Measurements from ENCODE around the gene PRDM15.

The PRDM15 gene

DNA sequence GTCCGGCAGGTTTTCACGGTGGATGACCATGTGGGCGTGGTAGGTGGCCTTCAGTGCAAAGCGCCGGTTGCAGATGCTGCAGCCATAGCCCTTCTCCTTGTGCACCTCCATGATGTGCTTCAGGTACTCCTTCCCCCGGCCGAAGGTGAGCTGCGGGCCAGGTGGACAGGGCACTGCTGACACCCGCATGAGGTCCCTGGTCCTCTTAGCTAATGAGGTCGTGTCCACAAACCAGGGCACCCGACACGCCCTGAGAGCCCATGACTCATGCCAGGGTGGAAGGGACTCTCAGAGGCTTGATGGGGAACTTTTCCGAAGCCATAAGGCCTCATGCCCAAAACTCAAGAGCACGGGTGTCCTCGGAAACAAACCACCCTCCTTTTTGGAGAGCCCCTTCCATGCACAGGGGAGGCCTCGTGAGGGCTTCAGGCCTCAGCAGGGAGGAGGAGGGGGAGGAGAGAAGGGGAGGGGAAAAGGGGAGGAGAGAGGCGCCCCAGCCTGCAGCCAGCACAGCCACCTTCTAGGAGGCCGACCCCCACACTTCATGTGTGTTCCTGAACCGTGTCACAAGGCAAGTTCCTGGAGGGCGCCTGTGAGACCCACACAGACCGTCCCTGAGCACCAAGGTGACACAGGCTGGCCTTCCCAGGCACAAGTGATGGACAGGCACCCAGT lies 57.9 kb downstream of the PRDM15 start:
- DNase-seq, result no peak

DNA sequence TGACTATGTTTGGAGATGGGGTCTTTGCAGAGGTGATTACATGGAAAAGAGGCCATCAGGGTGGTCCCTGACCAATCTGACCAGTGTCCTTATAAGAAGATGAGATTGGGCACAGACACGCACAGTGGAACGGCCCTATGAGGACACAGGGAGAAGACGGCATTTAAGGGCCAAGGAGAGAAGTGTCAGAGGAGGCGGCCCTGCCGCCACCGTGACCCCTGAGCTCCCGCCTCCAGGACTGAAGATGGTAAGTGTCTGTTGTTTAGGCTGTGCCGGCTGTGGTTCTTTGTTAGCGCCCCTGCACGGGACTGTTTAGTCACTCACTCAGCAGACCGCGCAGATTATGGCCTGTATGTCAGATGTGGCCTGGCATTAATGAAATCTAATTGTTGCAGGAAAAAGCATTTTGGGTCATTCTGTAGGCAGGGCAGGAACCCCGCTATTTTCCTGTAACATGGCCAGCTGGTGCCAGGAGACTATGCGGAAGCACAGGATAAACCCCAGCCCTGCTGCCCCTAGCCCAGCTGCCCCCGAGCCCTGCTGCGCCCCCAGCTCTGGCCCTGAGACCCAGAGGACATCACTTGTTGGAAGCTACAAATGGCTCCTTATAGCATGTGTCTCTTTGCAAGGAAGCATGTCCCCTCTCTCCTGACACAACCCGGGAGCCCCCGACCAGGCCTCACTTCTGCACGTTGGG lies 58.6 kb downstream of the PRDM15 start:
- no peak for DNase-seq

DNA sequence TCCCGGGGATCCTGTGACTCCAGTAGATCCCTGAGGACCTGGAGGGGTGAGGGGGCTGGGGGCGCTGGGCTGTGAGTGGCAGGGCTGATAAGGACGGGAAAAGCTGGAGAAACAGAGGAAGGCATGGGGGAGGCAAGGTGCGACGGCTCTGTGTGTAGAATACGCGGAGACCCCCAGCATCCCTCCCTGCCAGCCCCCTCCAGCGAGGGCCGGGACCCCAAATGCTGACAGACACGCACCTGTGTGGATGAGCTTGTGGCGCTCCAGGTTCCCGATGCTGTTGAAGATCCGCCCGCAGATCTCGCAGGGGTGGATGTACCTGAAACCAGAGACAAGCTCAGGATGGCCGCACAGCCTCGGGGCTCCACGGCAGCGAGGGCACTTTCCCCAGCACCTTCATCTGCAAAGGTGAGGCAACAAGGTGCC lies 59.3 kb downstream of the PRDM15 start:
- DNase-seq, result no peak

DNA sequence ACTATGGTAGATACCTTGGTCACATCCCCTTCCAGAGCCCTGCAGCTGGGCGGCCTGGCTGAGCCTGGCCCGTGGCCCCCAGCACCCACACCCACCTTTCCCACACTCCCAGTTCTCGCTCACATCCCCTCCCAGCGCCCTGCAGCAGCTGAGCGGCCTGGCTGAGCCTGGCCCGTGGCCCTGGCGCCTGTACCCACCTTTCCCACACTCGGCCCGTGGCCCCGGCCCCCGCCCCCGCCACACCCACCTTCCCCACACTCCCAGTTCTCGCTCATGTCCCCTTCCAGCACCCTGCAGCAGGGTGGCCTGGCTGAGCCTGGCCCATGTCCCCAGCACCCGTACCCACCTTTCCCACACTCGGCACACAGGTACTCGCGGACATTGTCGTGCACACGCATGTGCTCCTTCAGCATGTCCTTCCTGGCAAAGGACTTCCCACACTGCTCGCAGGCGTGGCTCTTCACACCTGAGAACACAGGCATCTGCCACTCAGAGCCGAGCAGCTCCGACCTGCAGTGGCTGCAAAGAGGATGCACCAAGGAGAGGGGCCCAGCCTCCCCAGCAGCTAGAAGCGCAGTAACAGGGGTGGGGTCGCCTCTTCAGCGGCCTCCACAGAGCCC lies 59.8 kb downstream of the PRDM15 start:
- no peak for DNase-seq

DNA sequence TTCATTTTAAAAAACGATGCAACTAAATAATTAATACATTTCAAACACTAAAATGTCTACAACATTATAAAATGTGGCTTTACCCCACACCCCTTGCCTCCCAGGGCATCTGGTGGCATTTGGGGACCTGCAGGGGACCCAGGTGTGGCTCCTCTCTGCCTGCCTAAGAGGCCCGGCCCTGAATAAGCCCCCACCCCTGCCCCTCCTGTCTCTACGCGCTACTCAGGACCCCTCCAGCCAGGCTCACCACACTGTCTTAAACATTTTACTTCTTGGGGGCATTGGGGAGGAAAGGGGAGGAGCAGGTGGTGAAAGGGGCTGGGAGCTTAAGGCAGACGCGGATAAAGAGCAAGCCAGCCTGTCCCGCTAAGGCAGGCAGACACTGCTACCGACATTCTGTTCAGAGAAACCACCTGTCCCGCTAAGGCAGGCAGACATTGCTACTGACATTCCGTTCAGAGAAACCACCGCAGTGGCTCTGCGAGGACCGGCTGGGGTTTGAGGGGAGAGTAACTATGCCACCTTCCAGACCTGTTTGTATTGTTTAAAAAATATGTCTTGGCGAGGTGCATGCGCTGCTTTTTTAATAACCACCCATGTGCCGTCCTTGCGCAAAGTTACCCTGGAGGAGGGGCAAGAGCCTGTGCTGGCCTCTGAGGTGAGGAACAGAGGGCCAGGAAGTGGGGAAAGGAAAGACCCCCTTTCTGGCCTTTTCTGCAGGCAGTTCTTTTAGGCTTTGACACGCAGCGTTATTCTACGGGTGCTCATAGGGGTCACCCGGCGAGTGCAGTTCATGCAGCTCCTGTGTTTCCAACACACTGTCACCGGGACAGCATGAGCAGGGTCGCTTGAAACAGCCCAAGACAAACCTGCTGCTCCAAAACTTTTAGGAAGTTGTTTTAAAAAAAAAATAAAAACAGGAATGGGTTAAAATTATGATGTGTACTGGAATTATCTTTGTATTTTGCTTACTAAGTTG lies 61.0 kb downstream of the PRDM15 start:
- no peak for DNase-seq

DNA sequence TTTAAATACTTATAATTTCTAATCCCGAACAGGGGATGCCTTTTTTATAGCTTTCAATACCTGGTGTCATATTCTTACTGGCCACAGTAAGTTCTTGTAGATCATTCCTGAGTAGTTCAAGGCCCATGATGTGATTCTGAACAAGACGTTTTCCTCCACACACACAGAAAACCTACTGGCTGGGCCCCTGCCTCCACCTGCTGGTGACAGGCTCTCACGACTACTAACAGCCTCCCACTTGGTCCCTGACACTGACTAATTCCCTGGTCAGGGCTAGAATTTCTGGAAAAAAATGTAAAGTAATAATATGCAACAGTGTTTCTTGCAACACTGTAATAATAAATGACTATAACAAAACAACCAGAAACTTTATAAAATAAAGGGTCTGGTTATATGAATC lies 61.9 kb downstream of the PRDM15 start:
- peak; percentile 12 for DNase-seq

DNA sequence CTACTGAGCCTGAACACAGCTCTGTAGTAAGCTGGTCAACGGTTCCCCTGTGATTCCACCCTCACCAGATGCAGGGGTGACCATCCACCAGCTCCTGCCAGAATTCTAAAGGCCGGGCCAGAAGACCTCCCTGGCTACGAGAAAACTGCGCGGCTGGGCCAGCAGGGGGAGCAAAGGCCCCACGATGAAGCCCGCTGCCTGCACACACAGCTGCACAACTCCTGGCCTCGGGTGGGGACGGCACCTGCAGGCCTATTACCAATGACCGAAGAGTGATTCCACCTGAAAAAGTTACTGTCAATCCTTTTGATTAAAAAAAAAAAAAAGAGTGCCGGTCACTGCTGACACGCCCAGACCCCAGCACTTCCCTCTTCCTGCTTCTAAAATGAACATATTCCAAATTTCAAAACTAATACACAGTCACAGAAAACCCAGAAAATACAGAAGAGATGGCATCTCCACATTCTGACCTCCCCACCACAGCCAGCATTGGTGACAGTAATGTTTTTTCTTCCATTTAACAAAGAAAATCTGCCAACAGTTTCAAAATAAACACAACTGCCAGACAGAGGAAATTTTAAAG lies 62.5 kb downstream of the PRDM15 start:
- peak; percentile 63 for DNase-seq

DNA sequence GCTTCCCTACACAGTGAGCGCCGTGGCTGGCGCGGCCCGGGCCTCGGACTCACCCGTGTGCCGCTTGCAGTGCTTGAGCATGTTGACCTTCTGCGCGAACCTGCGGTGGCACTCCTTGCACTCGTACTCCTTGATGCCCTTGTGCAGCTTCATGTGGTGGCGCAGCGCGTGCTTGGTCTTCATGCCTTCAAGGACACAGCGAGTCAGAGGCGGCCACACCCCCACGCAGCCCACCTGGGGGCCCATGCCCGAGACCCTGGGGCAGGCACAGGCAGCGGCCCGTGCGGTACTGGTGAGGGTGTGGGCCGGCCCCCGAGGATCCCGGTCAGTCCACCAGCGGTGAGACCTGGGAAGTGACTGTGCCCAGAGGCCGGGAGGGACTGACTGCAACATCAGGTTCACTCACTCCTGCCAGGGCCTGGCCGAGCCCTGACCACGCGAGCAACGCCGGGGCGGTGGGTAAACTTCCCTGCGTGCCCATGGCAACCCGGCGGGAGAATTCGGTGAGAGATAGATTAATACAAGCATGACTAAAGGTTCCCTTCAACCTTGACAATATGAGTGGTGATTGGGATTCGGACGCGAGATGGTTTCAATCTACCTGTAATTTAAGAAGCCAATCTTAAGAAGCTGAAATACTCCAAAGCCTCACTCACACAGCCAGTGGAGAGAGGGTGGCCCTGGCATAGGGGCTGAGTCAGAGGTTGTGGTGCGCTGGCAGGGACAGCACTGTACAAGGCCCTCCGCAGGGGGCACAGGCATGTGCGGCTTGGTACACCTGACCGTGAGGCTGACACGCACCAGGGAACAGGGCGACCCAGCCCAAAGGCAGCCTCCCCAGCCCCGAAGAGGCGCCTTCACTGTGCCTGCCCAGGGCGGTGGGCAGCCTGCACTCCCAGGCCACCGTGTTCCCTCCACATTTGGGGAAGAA lies 63.2 kb downstream of the PRDM15 start:
- DNase-seq, result no peak

DNA sequence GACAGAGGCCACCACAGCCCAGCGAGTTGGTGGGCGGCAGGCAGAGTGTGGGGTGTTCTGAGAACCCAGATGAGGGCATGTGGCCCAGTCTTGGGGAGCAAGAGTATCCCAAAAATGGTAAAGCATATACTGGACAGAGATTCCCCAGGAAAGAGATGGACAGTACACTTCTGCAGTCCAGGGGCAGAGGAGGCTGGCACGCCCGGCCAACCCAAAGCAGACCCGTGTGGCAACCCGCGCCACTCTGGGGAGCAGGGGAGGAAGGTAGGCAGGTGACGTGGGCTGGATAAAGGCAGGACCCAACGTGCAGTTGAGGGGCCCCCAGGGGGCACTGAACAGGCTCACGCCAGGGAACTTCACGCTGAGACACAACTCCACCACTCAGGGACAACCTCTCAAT lies 65.9 kb downstream of the PRDM15 start:
- no peak for DNase-seq

DNA sequence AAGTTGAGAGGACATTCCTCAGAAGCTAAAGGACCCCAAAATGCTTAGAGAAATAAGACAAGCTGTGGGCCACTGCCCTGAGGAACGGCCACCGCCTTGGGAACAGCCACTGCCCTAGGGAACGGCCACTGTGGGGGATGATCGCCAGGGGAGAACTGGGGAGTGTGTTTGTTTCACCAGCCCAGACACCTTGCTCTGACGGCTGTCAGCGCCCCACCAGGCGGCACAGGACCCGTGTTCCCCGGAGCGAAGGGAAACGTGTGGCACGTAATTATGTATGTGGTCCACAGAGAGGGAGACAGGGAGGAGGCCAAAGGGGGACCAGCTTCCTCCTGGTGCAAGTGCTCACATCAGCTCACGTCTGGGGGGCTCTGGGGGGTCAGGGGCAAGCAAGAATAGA lies 66.5 kb downstream of the PRDM15 start:
- DNase-seq, result no peak

DNA sequence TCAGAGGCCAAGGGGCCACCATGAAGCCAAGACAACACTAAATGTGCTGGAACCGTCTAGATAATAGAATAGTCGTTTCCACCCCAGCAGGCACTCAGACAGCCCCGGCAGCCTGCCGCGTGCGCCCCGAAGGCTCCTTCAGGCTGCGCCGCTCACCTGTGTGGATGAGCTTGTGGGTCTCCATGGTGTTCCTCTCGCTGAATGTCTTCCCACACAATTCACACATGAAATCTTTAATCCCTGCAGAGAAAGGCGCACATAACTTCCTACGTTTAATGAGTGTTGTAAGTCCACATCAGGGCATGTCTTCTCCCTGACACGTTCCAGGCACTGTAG lies 68.6 kb downstream of the PRDM15 start:
- no peak for DNase-seq

DNA sequence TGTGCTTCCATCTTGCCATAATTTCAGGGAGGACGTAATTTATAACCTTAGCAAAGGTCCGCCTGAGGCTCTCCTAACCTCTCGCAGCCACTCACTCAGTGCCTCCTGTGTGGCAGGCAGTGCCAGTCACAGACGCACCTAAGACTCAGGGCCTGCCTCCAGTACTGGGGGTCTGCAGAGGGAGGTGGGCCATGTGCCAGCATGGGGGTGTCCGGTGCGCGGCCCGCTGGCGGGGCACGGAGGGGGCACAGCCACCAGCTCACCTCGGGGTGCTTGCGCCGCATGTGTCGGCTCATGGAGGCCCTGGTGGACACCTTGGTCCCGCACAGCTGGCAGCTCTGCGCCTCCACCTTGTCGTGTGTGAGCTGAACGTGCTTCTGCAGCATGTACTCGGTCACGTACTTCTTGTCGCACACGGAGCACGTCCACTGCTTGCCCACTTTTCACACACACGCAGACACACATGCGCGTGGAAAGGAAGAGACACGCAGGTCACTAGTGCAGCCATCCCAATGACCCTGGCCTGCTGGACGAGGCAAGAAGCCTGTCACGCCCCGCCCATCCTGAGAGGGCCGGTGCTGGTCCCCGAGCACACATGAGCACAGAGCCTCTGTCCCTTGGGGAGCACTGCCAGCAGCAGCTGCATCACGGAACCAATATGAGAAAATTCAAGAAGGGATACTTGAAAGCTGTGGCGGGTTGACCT lies 69.1 kb downstream of the PRDM15 start:
- DNase-seq, result no peak

DNA sequence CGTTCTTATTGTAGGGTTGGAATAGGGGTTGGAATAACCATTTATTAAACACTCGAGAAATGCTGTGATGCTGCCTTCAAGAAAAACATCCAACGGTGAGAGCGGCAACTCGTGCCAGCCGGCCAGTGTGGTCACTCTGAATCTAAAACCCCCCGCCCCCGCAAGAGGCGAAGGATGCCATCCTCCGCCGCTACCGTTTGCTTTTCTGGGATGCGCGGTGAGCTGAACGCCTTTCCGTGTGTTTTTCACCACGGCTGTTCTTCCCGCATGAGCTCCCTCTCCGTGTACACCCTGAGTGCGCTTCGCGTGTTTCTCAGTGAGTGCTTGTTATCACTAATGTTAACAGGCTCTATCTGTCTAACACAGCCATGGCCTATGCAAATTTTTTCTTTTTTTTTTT lies 70.3 kb downstream of the PRDM15 start:
- DNase-seq, result no peak

DNA sequence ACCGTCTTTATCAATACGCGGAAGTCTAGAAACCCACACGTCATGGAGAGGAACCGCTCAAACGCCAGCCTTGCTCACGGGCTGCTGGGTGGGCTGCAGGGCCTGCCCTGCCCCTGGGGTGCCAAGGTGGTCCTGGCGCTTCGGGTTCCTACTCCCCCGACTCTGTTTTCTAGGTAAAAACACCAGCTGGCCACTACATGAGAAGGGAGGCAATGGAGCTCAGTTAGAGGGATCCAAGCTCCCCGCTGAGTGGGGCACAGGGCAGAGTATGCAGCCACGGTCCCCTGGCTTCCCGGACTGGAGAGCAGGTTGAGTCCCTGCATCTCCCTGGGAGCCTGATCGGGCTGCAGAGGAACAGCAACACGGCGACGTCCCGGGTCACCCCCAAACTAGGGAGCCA lies 71.0 kb downstream of the PRDM15 start:
- no peak for DNase-seq

DNA sequence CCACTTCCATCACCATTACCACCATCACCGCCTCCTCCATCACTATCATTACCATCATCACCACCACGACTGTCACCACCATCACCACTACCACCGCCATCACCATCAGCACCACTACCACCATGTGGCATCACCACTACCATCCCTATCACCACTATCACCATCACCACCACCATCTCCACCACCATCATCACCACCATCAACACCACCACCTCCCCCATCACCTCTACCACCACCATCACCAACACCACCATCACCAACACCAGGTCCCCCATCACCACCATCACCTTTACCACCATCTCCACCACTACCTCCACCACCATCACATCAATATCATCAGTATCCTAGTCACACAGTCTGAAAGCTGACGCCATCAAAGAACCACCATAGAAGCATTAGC lies 72.4 kb downstream of the PRDM15 start:
- no peak for DNase-seq

DNA sequence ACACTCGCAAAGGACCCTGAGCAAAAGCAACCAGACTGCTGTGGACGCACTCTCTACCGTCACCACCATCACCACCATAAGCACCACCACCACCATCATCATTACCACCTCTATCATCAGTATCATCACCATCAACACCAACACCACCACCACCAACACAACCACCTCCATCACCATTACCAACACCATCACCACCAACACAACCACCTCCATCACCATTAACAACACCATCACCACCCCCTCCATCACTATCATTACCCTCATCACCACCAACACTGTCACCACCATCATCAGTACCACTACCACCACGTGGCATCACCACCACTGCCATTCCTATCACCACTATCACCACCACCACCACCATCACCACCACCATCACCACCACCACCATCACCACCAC lies 73.5 kb downstream of the PRDM15 start:
- no peak for DNase-seq

DNA sequence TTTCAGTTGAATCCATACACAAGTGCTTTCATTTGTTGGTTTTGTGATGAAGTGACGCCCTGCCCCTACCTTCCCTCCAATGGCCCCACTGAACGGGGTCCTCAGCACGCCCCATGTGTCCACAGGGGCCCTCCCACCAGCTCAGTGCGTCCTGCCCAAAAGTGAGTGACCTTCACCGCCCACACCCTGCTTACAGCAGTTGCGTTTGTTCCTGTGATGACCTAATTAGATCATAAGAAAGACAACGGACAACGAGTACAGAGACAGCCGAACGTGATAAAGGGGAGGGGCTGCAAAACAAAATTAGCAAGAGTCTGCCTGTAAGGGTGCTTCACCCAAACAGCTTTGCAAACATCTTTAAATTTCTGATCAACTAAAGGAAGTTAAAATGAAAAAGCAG lies 74.1 kb downstream of the PRDM15 start:
- DNase-seq, result no peak

DNA sequence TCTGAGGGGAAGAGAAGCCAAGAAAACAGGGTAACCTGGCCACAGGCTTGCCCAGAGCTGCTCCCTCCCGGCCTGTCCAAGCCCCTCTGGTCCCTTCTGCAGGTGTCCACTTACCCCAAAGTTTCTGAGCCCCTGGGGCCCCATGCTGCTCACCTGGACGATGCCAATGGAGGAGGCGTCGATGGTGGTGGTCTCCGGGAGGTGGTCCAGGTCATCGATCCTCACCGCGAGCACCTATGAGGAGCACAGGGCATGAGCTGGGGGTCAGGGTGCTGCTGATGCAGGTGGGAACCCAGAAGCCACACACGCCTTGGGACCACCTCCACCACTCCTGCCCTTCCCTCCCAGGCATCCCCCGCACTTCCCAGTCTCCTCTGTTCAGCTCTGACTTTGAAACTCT lies 74.8 kb downstream of the PRDM15 start:
- DNase-seq, result no peak

DNA sequence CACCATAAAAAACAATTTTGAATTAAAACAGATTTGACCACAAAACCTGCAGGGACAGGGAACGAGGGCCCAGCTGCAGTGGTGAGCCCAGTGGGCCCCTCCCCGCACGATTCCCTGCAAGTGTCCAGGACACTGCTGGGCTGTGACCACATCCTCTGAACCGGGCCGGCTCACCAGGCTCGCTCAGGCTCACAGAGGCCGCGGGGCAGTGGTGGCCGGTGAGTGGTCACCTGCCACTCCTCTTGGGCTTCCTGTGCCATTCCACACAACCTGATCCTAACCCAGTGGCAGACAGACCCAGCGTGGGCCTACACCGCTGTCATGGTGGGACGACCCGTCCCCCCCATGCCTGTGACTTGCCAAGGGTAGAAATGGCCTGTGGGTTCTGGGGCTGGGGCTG lies 75.8 kb downstream of the PRDM15 start:
- no peak for DNase-seq

DNA sequence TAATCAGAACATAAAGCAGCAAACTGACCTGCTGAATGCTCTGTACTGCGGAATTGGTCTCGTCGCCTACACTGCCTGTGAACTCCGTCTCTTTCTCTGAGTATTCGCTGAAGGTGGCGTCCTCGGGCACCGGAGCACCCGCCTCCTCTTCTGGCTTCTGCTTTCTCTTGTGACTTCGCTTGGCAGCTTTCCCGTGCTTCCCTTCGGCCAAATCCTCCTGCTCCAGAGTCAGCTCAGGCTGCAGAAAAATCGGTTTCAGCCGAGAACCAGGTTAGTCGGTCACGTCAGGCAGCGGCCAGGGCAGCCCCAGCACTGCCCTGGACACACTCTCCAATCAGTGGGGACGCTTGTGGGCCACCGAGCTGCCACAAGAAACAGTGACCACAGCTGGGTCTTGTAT lies 76.5 kb downstream of the PRDM15 start:
- no peak for DNase-seq

DNA sequence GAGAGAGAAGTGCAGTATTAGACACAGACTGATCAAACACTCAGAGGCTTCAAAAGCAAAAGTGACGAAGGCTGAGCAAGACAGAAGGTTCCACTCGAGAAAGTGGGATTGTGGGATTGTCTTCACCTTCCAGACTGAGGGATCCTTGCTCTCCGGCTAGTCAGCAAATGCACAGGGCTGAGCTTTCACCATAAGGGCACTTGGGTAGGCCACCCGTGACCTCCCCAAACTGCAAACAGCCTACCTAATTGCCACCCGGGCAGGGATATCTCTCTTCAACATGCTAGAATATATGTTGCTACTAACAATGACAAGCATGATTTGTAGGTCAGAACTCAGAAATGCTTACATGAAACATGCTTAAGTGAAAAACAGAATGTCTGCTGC lies 77.0 kb downstream of the PRDM15 start:
- DNase-seq, result no peak
